Epidermal melanocyte (primary cell): ENCODE results near the gene UBE2C.
"Not testable (repeated sequence)": the region's sequence is repeated elsewhere in the genome, so short reads cannot be mapped to it uniquely, and the experiment has no call there.

Source experiments
- DNase-seq: peaks from one replicate; pipeline ENCODE4 v3.0.0; 2011; ENCODE audit warnings: low spot score; ENCODE audit not compliant: insufficient read length

Gene UBE2C

GRCh38 chr20:45797955-45798354, 14.5 kb upstream of the UBE2C start:
- not testable (repeated sequence) for DNase-seq

GRCh38 chr20:45798935-45799642, 13.4 kb upstream of the UBE2C start:
- no peak for DNase-seq

- DNase-seq: no peak
These were observed 10.6 kb upstream of the UBE2C start for GRCh38 chr20:45801851-45802250.

- no peak for DNase-seq
These were observed 2.1 kb upstream of the UBE2C start for GRCh38 chr20:45810191-45810970.

- DNase-seq: no peak
These were observed 529 bp downstream of the UBE2C start for GRCh38 chr20:45813006-45813340.

GRCh38 chr20:45813489-45813888, 1.0 kb downstream of the UBE2C start:
- no peak for DNase-seq

GRCh38 chr20:45814314-45814713, 1.9 kb downstream of the UBE2C start:
- DNase-seq: no peak

- DNase-seq: no peak
These were observed 4.5 kb downstream of the UBE2C start for GRCh38 chr20:45816951-45817350.

- DNase-seq: no peak
These were observed 5.1 kb downstream of the UBE2C start for GRCh38 chr20:45817376-45818194.

- DNase-seq: no peak
These were observed 5.8 kb downstream of the UBE2C start for GRCh38 chr20:45818239-45818638.

GRCh38 chr20:45819466-45819865, 7.0 kb downstream of the UBE2C start:
- no peak for DNase-seq

GRCh38 chr20:45821947-45822346, 9.5 kb downstream of the UBE2C start:
- no peak for DNase-seq

GRCh38 chr20:45822857-45823256, 10.4 kb downstream of the UBE2C start:
- no peak for DNase-seq

GRCh38 chr20:45823949-45824835, 11.7 kb downstream of the UBE2C start:
- DNase-seq: no peak

GRCh38 chr20:45826381-45827019, 14.1 kb downstream of the UBE2C start:
- DNase-seq: no peak

GRCh38 chr20:45827030-45827652, 14.7 kb downstream of the UBE2C start, which contains the start of gene TNNC2:
Gene TNNC2, minus strand, starts transcription at chr20:45827312. Its CDS starts 64 bp downstream, at chr20:45827248.
- no peak for DNase-seq

GRCh38 chr20:45827712-45828111, 15.3 kb downstream of the UBE2C start:
- no peak for DNase-seq

- no peak for DNase-seq
These were observed 16.1 kb downstream of the UBE2C start for GRCh38 chr20:45828589-45828988.

GRCh38 chr20:45829673-45830106, 17.2 kb downstream of the UBE2C start:
- DNase-seq: not testable (repeated sequence)

GRCh38 chr20:45832619-45833018, 20.2 kb downstream of the UBE2C start:
- no peak for DNase-seq
